H1 (cell line): ENCODE measurements around the gene MSANTD2.

Experiments
- EGR1 ChIP-seq: IDR thresholded peaks from 2 replicates; pipeline ENCODE4 v1.6.1; 2011; ENCODE audit warnings: low read depth, low read length, borderline replicate concordance
- GTF2F1 ChIP-seq: IDR thresholded peaks from 2 replicates; pipeline ENCODE4 v1.6.1; 2012; ENCODE audit warnings: low read depth, low read length, improper control_type of control experiment, borderline replicate concordance
- POLR2A ChIP-seq, 2 experiments: IDR thresholded peaks; 1 replicate in 1 of 2; 2 replicates in 1 of 2; pipeline ENCODE4 v1.6.1; 2011; ENCODE audit warnings: low read depth in 2 of 2, low read length in 2 of 2, mild to moderate bottlenecking in 2 of 2; ENCODE audit errors: control extremely low read depth in 1 of 2
- TBP ChIP-seq: IDR thresholded peaks from 2 replicates; pipeline ENCODE4 v1.6.1; 2011; ENCODE audit warnings: low read depth, low read length, improper control_type of control experiment

DNA sequence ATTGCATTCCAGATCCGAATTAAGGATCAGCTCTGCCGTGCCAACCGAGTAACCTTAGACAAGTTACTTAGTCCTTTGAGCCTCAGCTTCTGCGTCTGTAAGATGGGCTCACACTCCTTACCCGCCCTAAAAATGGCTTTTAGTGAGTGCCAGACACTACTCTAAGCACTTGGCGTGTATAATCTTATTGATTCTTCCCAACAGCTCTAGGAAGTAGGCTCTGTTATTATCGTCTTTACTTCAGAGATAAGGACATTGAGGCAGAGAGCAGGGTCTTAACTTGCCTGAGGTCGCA lies 43.4 kb upstream of the MSANTD2 start:
- TF ChIP-seq GTF2F1 (no peak), TBP (no peak), POLR2A (IDR thresholded peaks at IDR 0.05; ENCODE audit: control extremely low read depth in 1 of 2, low read depth in 2 of 2, low read length in 2 of 2) (no peak), EGR1 (no peak)
